ENCODE results near the gene NARS2.
A peak's percentile ranks its signal among the peaks of the same experiment; 100 is the strongest.
"Not testable (repeated sequence)": the region's sequence is repeated elsewhere in the genome, so short reads cannot be mapped to it uniquely, and the experiment has no call there.

The NARS2 gene

GRCh38 chr11:78560826-78561484 is 13.7 kb downstream of the NARS2 start:
- in situ Hi-C loops (cut with HindIII; ENCODE audit: low pct_ligation_motif_present, low sequenced_read_pairs) = no loop called here
- no peak for TF ChIP-seq CTCF (IDR thresholded peaks at IDR 0.05; ENCODE audit: low read depth, low read length, missing control alignments)
- Histone ChIP-seq H3K27me3 (replicated peaks) (no peaks in the 10 kb centered on the region), H3K36me3 (replicated peaks) (no peaks in the 10 kb centered on the region), H3K4me3 (ENCODE audit: low read depth, low read length) (no peak overlapping the region), H3K27ac (peak overlapping the region; percentile 61)
- DNase-seq = no peak

- Histone ChIP-seq H3K4me3 (ENCODE audit: low read depth, low read length) (no peak overlapping the region), H3K27ac (no peak overlapping the region), H3K27me3 (replicated peaks) (no peaks in the 10 kb centered on the region), H3K36me3 (replicated peaks) (no peaks in the 10 kb centered on the region)
- in situ Hi-C loops (cut with HindIII; ENCODE audit: low pct_ligation_motif_present, low sequenced_read_pairs) = no loop called here
- no peak for DNase-seq
- no peak for TF ChIP-seq CTCF (IDR thresholded peaks at IDR 0.05; ENCODE audit: low read depth, low read length, missing control alignments)
These were observed 14.5 kb downstream of the NARS2 start for GRCh38 chr11:78560153-78560552.

DNA sequence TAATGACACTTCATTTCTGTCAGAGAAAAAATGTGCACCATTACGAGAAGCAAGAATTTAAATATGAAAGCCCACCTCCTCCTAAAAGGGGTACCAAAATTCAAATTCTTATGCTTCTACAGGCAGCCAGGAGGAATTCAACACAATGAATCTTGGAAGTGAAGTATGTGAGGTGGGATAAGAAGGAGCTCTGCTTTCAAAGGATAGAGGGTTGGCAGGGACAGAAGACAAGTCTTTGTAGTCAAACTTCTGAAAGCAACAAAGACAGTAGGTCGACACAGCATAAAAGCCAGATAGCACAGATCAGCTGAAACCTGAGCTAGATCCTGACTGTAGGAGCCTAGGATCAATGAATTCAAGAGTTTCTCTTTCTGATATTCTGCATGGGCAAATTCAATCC is 17.4 kb downstream of the NARS2 start:
- Histone ChIP-seq H3K27ac (no peak overlapping the region), H3K36me3 (replicated peaks) (no peaks in the 10 kb centered on the region), H3K27me3 (replicated peaks) (no peaks in the 10 kb centered on the region), H3K4me3 (ENCODE audit: low read depth, low read length) (no peak overlapping the region)
- TF ChIP-seq CTCF (IDR thresholded peaks at IDR 0.05; ENCODE audit: low read depth, low read length, missing control alignments) = no peak
- DNase-seq = no peak
- in situ Hi-C loops (cut with HindIII; ENCODE audit: low pct_ligation_motif_present, low sequenced_read_pairs) = no loop called here

DNA sequence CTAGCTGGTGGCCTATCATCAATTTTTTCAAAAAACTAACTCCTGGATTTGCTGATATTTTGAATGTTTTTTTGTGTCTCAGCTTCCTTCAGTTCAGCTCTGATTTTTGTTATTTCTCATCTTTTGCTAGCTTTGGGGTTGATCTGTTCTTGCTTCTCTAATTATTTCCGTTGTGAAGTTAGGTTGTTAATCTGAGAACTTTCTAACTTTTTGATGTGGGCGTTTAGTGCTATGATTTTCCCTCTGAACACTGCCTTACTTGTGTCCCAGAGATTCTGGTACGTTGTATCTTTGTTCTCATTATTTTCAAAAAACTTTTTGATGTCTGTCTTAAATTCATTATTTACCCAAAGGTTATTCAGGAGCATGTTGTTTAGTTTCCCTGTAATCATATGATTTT is 19.1 kb downstream of the NARS2 start:
- DNase-seq = no peak
- Histone ChIP-seq H3K27ac (no peak overlapping the region), H3K27me3 (replicated peaks) (no peaks in the 10 kb centered on the region), H3K36me3 (replicated peaks) (no peaks in the 10 kb centered on the region), H3K4me3 (ENCODE audit: low read depth, low read length) (no peak overlapping the region)
- no peak for TF ChIP-seq CTCF (IDR thresholded peaks at IDR 0.05; ENCODE audit: low read depth, low read length, missing control alignments)
- in situ Hi-C loops (cut with HindIII; ENCODE audit: low pct_ligation_motif_present, low sequenced_read_pairs) = no loop called here

DNA sequence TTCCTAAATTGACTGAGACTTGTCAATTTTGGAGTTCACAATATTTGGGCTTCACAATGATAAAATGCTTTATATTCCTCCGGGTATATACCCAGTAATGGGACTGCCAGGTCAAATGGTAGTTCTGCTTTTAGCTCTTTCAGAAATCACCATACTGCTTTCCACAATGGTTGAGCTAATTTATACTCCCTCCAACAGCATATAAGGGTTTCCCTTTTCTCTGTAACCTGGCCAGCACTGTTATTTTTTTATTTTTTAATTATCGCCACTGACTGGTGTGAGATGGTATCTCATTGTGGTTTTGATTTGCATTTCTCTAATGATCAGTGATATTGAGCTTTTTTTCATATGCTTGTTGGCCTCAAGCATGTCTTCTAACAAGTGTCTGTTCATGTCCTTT is 21.8 kb downstream of the NARS2 start:
- Histone ChIP-seq H3K27me3 (replicated peaks) (no peaks in the 10 kb centered on the region), H3K27ac (no peak overlapping the region), H3K4me3 (ENCODE audit: low read depth, low read length) (no peak overlapping the region), H3K36me3 (replicated peaks) (no peaks in the 10 kb centered on the region)
- DNase-seq = no peak
- in situ Hi-C loops (cut with HindIII; ENCODE audit: low pct_ligation_motif_present, low sequenced_read_pairs) = no loop called here
- TF ChIP-seq CTCF (IDR thresholded peaks at IDR 0.05; ENCODE audit: low read depth, low read length, missing control alignments) = no peak

DNA sequence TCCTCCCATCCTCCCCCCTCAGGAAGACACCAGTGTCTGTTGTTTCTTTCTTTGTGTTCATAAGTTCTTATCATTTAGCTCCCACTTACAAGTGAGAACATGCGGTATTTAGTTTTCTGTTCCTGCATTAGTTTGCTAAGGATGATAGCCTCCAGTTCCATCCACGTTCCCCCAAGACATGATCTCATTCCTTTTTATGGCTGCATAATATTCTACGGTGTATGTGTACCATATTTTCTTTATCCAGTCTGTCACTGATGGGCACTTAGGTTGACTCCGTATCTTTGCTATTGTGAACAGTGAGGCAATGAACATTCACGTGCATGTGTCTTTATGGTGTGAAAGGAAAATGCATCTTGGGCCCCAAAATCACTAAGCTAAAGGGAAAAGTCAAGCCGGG is 22.5 kb downstream of the NARS2 start:
- in situ Hi-C loops (cut with HindIII; ENCODE audit: low pct_ligation_motif_present, low sequenced_read_pairs); DNase-seq: not testable (repeated sequence)

More for the DNA sequence above, 22.5 kb downstream of the NARS2 start:
- H3K27ac ChIP-seq; H3K36me3 ChIP-seq (replicated peaks); H3K27me3 ChIP-seq (replicated peaks); H3K4me3 ChIP-seq (ENCODE audit: low read depth, low read length): not testable (repeated sequence)

All from brain microvascular endothelial cell (primary cell).